ENCODE data around the gene YES1. TPM values are rescaled to one million over a fixed set of nuclear protein-coding genes. Genes with fewer than 3 reads are reported as not detected.

YES1 gene
- total and polyA plus RNA-seq, 2 of the 8 experiments (the other 6 are each of a cell fraction or from before 2014, with no cell fraction given) = 14.8 to 94.3 TPM

DNA sequence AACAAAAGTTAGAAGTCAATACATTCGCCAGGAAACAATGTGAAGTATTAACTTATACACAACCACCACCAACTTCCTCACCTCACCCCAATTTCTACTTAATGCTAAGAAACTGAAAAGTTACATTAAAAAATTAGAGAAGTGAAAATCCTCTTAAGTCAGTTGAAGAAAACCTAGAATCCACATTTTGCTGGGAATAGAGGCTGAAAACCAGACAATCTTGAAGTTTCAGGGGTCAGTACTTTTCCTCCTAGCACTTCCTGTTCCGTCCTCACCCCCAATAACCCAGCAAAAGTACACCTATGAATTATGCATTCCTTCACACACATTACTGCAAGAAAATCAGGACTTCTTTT, 6.3 kb downstream of the YES1 start:
- TF ChIP-seq RAD21 (IDR thresholded peaks at IDR 0.05 in 1 of 2, conservative IDR thresholded peaks at IDR 0.05 in 1 of 2; ENCODE audit: low read depth in 2 of 2, low read length in 2 of 2) (no peak), ASH2L (IDR thresholded peaks at IDR 0.05; ENCODE audit: low read length) (no peak)
- ChIA-PET POLR2A (ENCODE audit: partially characterized antibody) (no interaction called here), CTCF (ENCODE audit: partially characterized antibody) (interaction anchor here (0.6 kb wide), 1 partner anchor 1291 kb away, joined by 3 read pairs; no protein-coding TSS in a partner anchor)
- DNase-seq (ENCODE audit: low read depth in 1 of 2, low spot score in 2 of 2) = no peak
- Histone ChIP-seq H3K27me3 (replicated peaks in 1 of 4; ENCODE audit: control insufficient read depth in 3 of 4, extremely low read depth in 1 of 4, insufficient read depth in 3 of 4, low read length in 3 of 4) (no peaks in the 10 kb centered on the region), H3K4me3 (ENCODE audit: extremely low read depth in 1 of 4, insufficient read depth in 2 of 4, low read depth in 3 of 4, low read length in 4 of 4) (no peak overlapping the region), H3K9ac (replicated peaks in 1 of 4; ENCODE audit: extremely low read depth in 1 of 4, low read depth in 3 of 4, low read length in 3 of 4) (no peak overlapping the region), H3K23me2 (ENCODE audit: low read depth, low read length) (no peaks in the 10 kb centered on the region), H2AFZ (ENCODE audit: low read length) (no peak overlapping the region), H3K4me1 (replicated peaks in 1 of 4; ENCODE audit: control insufficient read depth in 3 of 4, insufficient read depth in 4 of 4, low read length in 3 of 4) (peaks cover 0 to 4% (median 2%) of the 10 kb centered on the region in 4 experiments; a peak in 2 of 7 replicates), H4K8ac (ENCODE audit: extremely low read depth, insufficient read depth, low read length) (no peak overlapping the region), H2AK5ac (ENCODE audit: low read depth, low read length) (no peak overlapping the region), H3K18ac (ENCODE audit: extremely low read depth, low read length) (no peak overlapping the region), H3K4ac (replicated peaks; ENCODE audit: insufficient read length, low read depth, low read length) (no peak overlapping the region), H2BK20ac (ENCODE audit: low read length) (no peak overlapping the region), H2BK15ac (ENCODE audit: low read length) (no peak overlapping the region), H3K56ac (replicated peaks; ENCODE audit: insufficient read length, low read depth, low read length) (no peak overlapping the region), H3K79me2 (ENCODE audit: control insufficient read depth in 1 of 2, insufficient read depth in 2 of 2, low read length in 2 of 2) (peaks cover 30 to 95% of the 10 kb centered on the region in 2 experiments), H3K36me3 (ENCODE audit: control insufficient read depth in 2 of 4, insufficient read depth in 4 of 4, low read length in 3 of 4) (no peaks in the 10 kb centered on the region), H2BK5ac (ENCODE audit: low read depth, low read length) (no peak overlapping the region), H2BK120ac (replicated peaks; ENCODE audit: low read depth, low read length) (no peak overlapping the region), H3K23ac (ENCODE audit: insufficient read length) (no peak overlapping the region), H4K20me1 (replicated peaks in 1 of 2; ENCODE audit: control insufficient read depth in 1 of 2, insufficient read depth in 2 of 2, low read length in 2 of 2) (peaks cover 5 to 10% of the 10 kb centered on the region in 2 experiments), H3K27ac (ENCODE audit: low read depth, low read length) (no peak overlapping the region), H4K5ac (ENCODE audit: insufficient read length, low read depth, low read length) (no peak overlapping the region), H3K4me2 (ENCODE audit: insufficient read depth in 1 of 2, low read depth in 2 of 2, low read length in 2 of 2) (no peak overlapping the region), H3K14ac (ENCODE audit: insufficient read length) (no peak overlapping the region), H4K91ac (replicated peaks; ENCODE audit: insufficient read length, low read length) (no peak overlapping the region), H3K79me1 (ENCODE audit: low read depth, low read length) (peaks cover 6% of the 10 kb centered on the region), H2BK12ac (ENCODE audit: low read depth, low read length) (no peak overlapping the region), H3K9me3 (ENCODE audit: insufficient read depth in 2 of 2, low read depth in 1 of 2, low read length in 1 of 2) (no peaks in the 10 kb centered on the region)
- WGBS, 2 experiments (ENCODE audit: extremely low coverage in 1 of 2, insufficient coverage in 1 of 2, insufficient read length in 1 of 2, insufficient replicate concordance in 2 of 2, low coverage in 1 of 2, low lambda C conversion rate in 2 of 2, missing lambda C conversion rate in 1 of 2) = 90% methylated on average over 2 of the region's 2 CpGs; no CpG with 5 or more reads in 1 of the 2 experiments
- no peak for FAIRE-seq
